ENCODE data around the gene EXOSC9.
"Not testable (repeated sequence)": the region's sequence is repeated elsewhere in the genome, so short reads cannot be mapped to it uniquely, and the experiment has no call there.

The EXOSC9 gene, protein sequence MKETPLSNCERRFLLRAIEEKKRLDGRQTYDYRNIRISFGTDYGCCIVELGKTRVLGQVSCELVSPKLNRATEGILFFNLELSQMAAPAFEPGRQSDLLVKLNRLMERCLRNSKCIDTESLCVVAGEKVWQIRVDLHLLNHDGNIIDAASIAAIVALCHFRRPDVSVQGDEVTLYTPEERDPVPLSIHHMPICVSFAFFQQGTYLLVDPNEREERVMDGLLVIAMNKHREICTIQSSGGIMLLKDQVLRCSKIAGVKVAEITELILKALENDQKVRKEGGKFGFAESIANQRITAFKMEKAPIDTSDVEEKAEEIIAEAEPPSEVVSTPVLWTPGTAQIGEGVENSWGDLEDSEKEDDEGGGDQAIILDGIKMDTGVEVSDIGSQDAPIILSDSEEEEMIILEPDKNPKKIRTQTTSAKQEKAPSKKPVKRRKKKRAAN

DNA sequence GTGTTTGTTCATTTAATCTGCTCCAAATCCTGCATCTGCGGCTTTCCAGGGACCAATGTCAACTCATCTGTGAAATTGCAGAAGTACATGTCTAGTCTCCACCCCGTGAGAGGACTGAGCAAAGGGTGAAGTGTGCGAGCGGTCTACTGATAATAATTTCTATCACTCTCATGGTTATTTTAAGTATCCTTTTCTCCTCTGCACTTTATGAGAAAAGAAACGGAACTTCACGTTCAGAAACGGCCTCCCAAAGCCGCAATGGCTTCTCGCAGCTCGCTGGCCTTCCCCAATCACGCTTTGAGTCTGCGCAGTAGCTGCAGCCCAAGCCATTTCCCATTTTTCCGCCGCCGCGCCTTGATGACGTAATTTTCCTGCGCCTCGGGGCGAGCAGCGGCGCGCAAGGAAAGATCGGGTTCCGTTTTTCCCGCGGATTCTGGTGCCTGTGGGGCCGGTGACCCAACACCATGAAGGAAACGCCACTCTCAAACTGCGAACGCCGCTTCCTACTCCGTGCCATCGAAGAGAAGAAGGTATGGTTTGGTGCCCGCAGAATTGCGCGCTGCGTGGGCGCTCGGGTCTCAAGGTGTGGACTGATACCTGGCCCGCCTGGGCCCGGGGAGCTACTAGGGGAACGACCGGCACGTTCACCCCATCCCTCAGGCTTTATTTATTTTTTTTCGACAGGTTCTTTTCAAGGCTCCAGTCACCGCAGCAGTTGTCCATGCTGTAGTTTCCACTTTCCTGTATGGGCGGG is at the start of gene EXOSC9:
Gene EXOSC9 (plus strand): TSS at position 363 of the 754 bp plus-strand sequence. CDS start 102 bp downstream, at position 465.
- Histone ChIP-seq H3K4me3 (ENCODE audit: low read length in 2 of 2) (peak within 1 kb of the TSS; percentile 88 to 97), H3K27me3 (ENCODE audit: control insufficient read depth in 1 of 2, insufficient read depth in 2 of 2, low read length in 2 of 2) (no peaks in the 10 kb centered on the region), H3K4me1 (ENCODE audit: control insufficient read depth, insufficient read depth, low read length) (peaks cover 5% of the 10 kb centered on the region), H3K27ac (ENCODE audit: low read length) (peak within 1 kb of the TSS; percentile 98), H3K36me3 (ENCODE audit: control insufficient read depth in 2 of 2, insufficient read depth in 2 of 2, low read length in 2 of 2) (peaks cover 10 to 11% of the 10 kb centered on the region in 2 donors), H3K9ac (ENCODE audit: low read length in 2 of 2) (peak within 1 kb of the TSS; percentile 93 to 99), H3K9me3 (ENCODE audit: control insufficient read depth in 2 of 2, low read length in 2 of 2) (no peaks in the 10 kb centered on the region)

- H3K4me3 ChIP-seq (ENCODE audit: low read length in 2 of 2); H3K9me3 ChIP-seq (ENCODE audit: control insufficient read depth in 2 of 2, low read length in 2 of 2); H3K4me1 ChIP-seq (ENCODE audit: control insufficient read depth, insufficient read depth, low read length); H3K27me3 ChIP-seq (ENCODE audit: control insufficient read depth in 1 of 2, insufficient read depth in 2 of 2, low read length in 2 of 2); H3K27ac ChIP-seq (ENCODE audit: low read length); H3K36me3 ChIP-seq (ENCODE audit: control insufficient read depth in 2 of 2, insufficient read depth in 2 of 2, low read length in 2 of 2); H3K9ac ChIP-seq (ENCODE audit: low read length in 2 of 2): not testable (repeated sequence)
Measured at GRCh38 chr4:121752142-121752541, 49.0 kb upstream of the EXOSC9 start.

GRCh38 chr4:121758925-121759568 is 42.1 kb upstream of the EXOSC9 start:
- Histone ChIP-seq H3K27me3 (ENCODE audit: control insufficient read depth in 1 of 2, insufficient read depth in 2 of 2, low read length in 2 of 2) (peaks cover 2 to 6% of the 10 kb centered on the region in 2 donors), H3K36me3 (ENCODE audit: control insufficient read depth in 2 of 2, insufficient read depth in 2 of 2, low read length in 2 of 2) (no peaks in the 10 kb centered on the region), H3K4me3 (ENCODE audit: low read length in 2 of 2) (no peak overlapping the region), H3K4me1 (ENCODE audit: control insufficient read depth, insufficient read depth, low read length) (no peaks in the 10 kb centered on the region), H3K9me3 (ENCODE audit: control insufficient read depth in 2 of 2, low read length in 2 of 2) (no peaks in the 10 kb centered on the region), H3K27ac (ENCODE audit: low read length) (no peak overlapping the region), H3K9ac (ENCODE audit: low read length in 2 of 2) (no peak overlapping the region)

GRCh38 chr4:121760205-121760604 is 40.9 kb upstream of the EXOSC9 start:
- no peak overlapping the region for H3K4me3 ChIP-seq (ENCODE audit: low read length in 2 of 2)
- peaks cover 4% of the 10 kb centered on the region for H3K4me1 ChIP-seq (ENCODE audit: control insufficient read depth, insufficient read depth, low read length)
- H3K9me3 ChIP-seq (ENCODE audit: control insufficient read depth in 2 of 2, low read length in 2 of 2) = no peaks in the 10 kb centered on the region
- peaks cover 10 to 13% of the 10 kb centered on the region in 2 donors for H3K27me3 ChIP-seq (ENCODE audit: control insufficient read depth in 1 of 2, insufficient read depth in 2 of 2, low read length in 2 of 2)
- no peaks in the 10 kb centered on the region for H3K36me3 ChIP-seq (ENCODE audit: control insufficient read depth in 2 of 2, insufficient read depth in 2 of 2, low read length in 2 of 2)
- no peak overlapping the region for H3K27ac ChIP-seq (ENCODE audit: low read length)
- H3K9ac ChIP-seq (ENCODE audit: low read length in 2 of 2) = no peak overlapping the region

- no peaks in the 10 kb centered on the region for H3K9me3 ChIP-seq (ENCODE audit: control insufficient read depth in 2 of 2, low read length in 2 of 2)
- peaks cover 8% of the 10 kb centered on the region for H3K4me1 ChIP-seq (ENCODE audit: control insufficient read depth, insufficient read depth, low read length)
- no peak overlapping the region for H3K27ac ChIP-seq (ENCODE audit: low read length)
- H3K9ac ChIP-seq (ENCODE audit: low read length in 2 of 2) = no peak overlapping the region
- no peaks in the 10 kb centered on the region for H3K36me3 ChIP-seq (ENCODE audit: control insufficient read depth in 2 of 2, insufficient read depth in 2 of 2, low read length in 2 of 2)
- H3K27me3 ChIP-seq (ENCODE audit: control insufficient read depth in 1 of 2, insufficient read depth in 2 of 2, low read length in 2 of 2) = peaks cover 18 to 21% of the 10 kb centered on the region in 2 donors
- peak overlapping the region in 1 of 2 donors; percentile 57 for H3K4me3 ChIP-seq (ENCODE audit: low read length in 2 of 2)
Measured at GRCh38 chr4:121764303-121764701, 36.8 kb upstream of the EXOSC9 start.

DNA sequence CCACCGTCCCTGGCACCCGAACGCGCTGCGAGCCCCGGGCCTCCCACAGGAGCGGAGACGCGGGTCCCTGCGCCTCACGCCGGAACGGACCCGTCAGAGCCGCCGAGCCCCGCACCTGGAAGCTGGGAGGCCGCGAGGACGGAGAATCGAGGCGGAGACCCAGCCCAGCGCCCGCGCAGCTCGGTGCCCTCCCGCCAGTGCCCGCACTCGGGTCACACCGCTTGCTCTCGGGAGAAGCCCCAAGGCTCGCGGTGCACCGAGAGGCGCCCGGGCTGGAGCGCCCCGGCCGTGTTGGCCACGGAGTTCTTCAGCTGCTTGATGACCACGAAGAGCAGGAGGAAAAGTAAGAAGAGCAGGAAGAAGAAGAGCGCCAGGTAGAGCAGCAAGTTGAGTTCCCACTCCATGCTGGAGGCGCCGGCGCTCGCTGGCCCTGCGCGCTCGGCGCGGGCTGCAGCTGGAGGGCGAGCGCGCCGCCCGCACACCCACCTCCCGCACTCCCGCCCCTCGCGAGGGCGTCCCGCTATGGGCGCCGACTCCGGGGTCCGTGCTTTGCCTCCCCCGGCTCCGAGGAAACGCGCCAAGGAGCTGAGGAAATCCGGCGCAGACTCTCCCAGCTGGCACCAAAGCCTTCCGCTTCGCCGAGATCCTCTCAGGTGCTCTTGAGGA is 36.3 kb upstream of the EXOSC9 start, which contains the start of gene SMIM43:
Gene SMIM43 (minus strand): TSS at position 463 of the 666 bp plus-strand sequence. CDS start 59 bp downstream, at position 404.
- no peak within 1 kb of the TSS for H3K9ac ChIP-seq (ENCODE audit: low read length in 2 of 2)
- H3K27ac ChIP-seq (ENCODE audit: low read length) = no peak within 1 kb of the TSS

DNA sequence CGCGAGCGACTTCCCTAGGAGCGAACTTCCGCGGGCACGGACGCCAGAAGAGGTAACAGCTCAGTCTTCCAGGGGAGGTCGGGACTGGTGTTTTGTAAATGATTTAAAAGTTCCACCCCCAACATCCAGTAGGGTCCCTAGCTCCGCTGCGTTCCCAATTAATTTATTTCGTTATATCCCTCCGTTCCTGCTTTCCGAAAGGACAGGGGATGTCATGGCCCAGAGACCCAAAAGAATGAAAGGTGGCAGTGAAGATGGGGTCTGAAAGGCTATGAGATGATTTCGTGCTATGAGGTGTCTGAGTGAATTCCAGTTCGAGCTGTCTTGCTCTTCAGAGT is 35.8 kb upstream of the EXOSC9 start:
- peaks cover 18 to 20% of the 10 kb centered on the region in 2 donors for H3K27me3 ChIP-seq (ENCODE audit: control insufficient read depth in 1 of 2, insufficient read depth in 2 of 2, low read length in 2 of 2)
- peak overlapping the region in 1 of 2 donors; percentile 57 for H3K4me3 ChIP-seq (ENCODE audit: low read length in 2 of 2)
- H3K36me3 ChIP-seq (ENCODE audit: control insufficient read depth in 2 of 2, insufficient read depth in 2 of 2, low read length in 2 of 2) = no peaks in the 10 kb centered on the region
- peaks cover 8% of the 10 kb centered on the region for H3K4me1 ChIP-seq (ENCODE audit: control insufficient read depth, insufficient read depth, low read length)
- no peaks in the 10 kb centered on the region for H3K9me3 ChIP-seq (ENCODE audit: control insufficient read depth in 2 of 2, low read length in 2 of 2)
- H3K27ac ChIP-seq (ENCODE audit: low read length) = no peak overlapping the region
- H3K9ac ChIP-seq (ENCODE audit: low read length in 2 of 2) = no peak overlapping the region

More for the DNA sequence above, 36.3 kb upstream of the EXOSC9 start, which contains the start of gene SMIM43:
- Histone ChIP-seq H3K4me1 (ENCODE audit: control insufficient read depth, insufficient read depth, low read length) (peaks cover 8% of the 10 kb centered on the region), H3K27me3 (ENCODE audit: control insufficient read depth in 1 of 2, insufficient read depth in 2 of 2, low read length in 2 of 2) (peaks cover 19 to 20% of the 10 kb centered on the region in 2 donors), H3K4me3 (ENCODE audit: low read length in 2 of 2) (peak within 1 kb of the TSS in 1 of 2 donors; percentile 57), H3K9me3 (ENCODE audit: control insufficient read depth in 2 of 2, low read length in 2 of 2) (no peaks in the 10 kb centered on the region), H3K36me3 (ENCODE audit: control insufficient read depth in 2 of 2, insufficient read depth in 2 of 2, low read length in 2 of 2) (no peaks in the 10 kb centered on the region)

DNA sequence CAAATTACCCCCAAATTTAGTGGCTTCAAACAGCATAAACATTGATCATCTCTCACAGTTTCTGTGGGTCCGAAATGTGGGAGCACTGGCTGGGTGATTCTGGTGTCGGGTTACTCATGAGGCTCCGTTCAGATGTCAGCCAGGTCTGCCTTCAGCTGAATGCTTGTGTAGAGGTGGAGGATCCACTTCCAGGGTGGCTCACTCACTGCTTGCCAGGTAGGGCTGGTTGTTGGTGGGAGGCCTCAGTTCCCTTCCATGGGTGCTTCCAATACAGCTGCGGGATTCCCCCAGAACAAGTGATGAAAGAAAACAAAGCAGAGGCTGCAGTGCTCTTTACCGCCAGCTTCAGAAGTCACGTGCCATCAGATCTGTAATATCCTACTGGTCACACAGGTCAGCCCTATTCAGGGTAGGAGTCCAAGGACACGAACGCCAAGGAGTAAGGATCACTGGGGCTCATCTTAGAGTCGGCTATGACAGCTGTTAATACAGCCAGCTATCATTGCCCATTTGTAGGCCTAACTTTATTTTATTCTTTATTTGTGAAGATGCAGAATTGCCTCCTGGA is 35.1 kb upstream of the EXOSC9 start:
- no peak overlapping the region for H3K27ac ChIP-seq (ENCODE audit: low read length)
- H3K4me3 ChIP-seq (ENCODE audit: low read length in 2 of 2) = no peak overlapping the region
- no peak overlapping the region for H3K9ac ChIP-seq (ENCODE audit: low read length in 2 of 2)
- H3K36me3 ChIP-seq (ENCODE audit: control insufficient read depth in 2 of 2, insufficient read depth in 2 of 2, low read length in 2 of 2) = no peaks in the 10 kb centered on the region
- H3K27me3 ChIP-seq (ENCODE audit: control insufficient read depth in 1 of 2, insufficient read depth in 2 of 2, low read length in 2 of 2) = peaks cover 18 to 20% of the 10 kb centered on the region in 2 donors
- peaks cover 8% of the 10 kb centered on the region for H3K4me1 ChIP-seq (ENCODE audit: control insufficient read depth, insufficient read depth, low read length)
- no peaks in the 10 kb centered on the region for H3K9me3 ChIP-seq (ENCODE audit: control insufficient read depth in 2 of 2, low read length in 2 of 2)

DNA sequence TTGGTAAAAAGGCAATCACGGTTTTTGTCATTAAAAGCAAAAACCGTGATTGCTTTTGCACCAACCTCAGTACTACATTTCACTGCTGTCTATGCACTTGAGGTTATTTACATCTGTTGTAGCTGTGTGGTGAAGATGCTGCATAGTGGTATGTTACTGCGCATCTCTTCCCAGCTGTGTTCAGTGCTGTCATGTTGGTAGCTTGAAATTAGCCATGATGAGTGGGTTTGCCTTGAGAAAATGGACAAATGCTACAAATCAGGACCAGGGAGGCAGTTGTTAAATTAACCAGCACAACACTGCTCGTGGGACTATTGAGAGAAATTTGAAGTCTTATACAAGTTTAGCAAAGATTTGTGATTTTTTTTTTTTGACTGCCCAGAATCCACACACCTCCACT is 34.0 kb upstream of the EXOSC9 start:
- H3K4me3 ChIP-seq (ENCODE audit: low read length in 2 of 2) = no peak overlapping the region
- H3K4me1 ChIP-seq (ENCODE audit: control insufficient read depth, insufficient read depth, low read length) = peaks cover 8% of the 10 kb centered on the region
- no peak overlapping the region for H3K27ac ChIP-seq (ENCODE audit: low read length)
- H3K36me3 ChIP-seq (ENCODE audit: control insufficient read depth in 2 of 2, insufficient read depth in 2 of 2, low read length in 2 of 2) = no peaks in the 10 kb centered on the region
- H3K9me3 ChIP-seq (ENCODE audit: control insufficient read depth in 2 of 2, low read length in 2 of 2) = no peaks in the 10 kb centered on the region
- peaks cover 18 to 20% of the 10 kb centered on the region in 2 donors for H3K27me3 ChIP-seq (ENCODE audit: control insufficient read depth in 1 of 2, insufficient read depth in 2 of 2, low read length in 2 of 2)
- H3K9ac ChIP-seq (ENCODE audit: low read length in 2 of 2) = no peak overlapping the region

DNA sequence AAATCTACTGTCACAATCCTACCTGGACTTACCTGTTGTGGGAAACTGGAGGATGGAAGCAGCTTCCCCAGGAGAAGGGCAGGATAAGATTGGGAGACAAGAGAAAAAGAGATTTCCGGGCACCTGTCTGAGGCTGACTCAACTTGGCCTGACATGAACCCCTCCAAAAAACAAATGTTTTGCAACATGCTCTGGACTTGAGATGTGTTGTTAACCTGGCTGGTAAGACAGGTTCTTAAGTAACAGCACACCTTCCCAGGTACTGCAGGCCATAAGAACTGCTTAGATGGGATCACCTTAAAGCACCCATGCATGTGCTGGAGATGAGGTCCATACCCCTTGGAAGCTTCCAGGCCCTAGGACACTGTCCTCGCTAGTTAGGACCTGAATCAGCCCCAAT is 31.8 kb upstream of the EXOSC9 start:
- Histone ChIP-seq H3K9me3 (ENCODE audit: control insufficient read depth in 2 of 2, low read length in 2 of 2) (no peaks in the 10 kb centered on the region), H3K4me3 (ENCODE audit: low read length in 2 of 2) (no peak overlapping the region), H3K27ac (ENCODE audit: low read length) (no peak overlapping the region), H3K27me3 (ENCODE audit: control insufficient read depth in 1 of 2, insufficient read depth in 2 of 2, low read length in 2 of 2) (peaks cover 12 to 16% of the 10 kb centered on the region in 2 donors), H3K4me1 (ENCODE audit: control insufficient read depth, insufficient read depth, low read length) (peaks cover 8% of the 10 kb centered on the region), H3K9ac (ENCODE audit: low read length in 2 of 2) (no peak overlapping the region), H3K36me3 (ENCODE audit: control insufficient read depth in 2 of 2, insufficient read depth in 2 of 2, low read length in 2 of 2) (no peaks in the 10 kb centered on the region)

Measured in stomach smooth muscle (tissue), 2 donors.